HEK293 (cell line): ENCODE results near the gene SCIN.

Experiments used
- CTCF ChIA-PET: fragments of 350-600 bp; formaldehyde crosslinking; extraction: SDS; loops from one replicate; lab custom pipeline; 2021; ENCODE audit warnings: antibody characterized with exemption; lab: Yijun Ruan, JAX
- POLR2A ChIA-PET: fragments of 300-600 bp; formaldehyde crosslinking; extraction: SDS; loops from one replicate; lab custom pipeline; 2020; ENCODE audit warnings: antibody characterized with exemption, inconsistent platforms; lab: Yijun Ruan, JAX
- H3K27ac ChIP-seq: fragments of 200-500 bp; sonication (Bioruptor generic); 2 replicates; pipeline ENCODE4 v1.5.1; 2014; ENCODE audit warnings: low read depth, low read length, control low read depth, inconsistent platforms; ENCODE audit errors: extremely low read depth
- H3K36me3 ChIP-seq, 2 experiments: fragments of 200-500 bp in 1 of 2; sonication (Bioruptor generic) in 1 of 2; 1 replicate in 1 of 2; 2 replicates in 1 of 2; pipeline ENCODE4 v1.5.1; 2014 to 2017; ENCODE audit warnings: inconsistent platforms in 2 of 2, low read length in 2 of 2; ENCODE audit not compliant: control insufficient read depth in 2 of 2, insufficient read depth in 1 of 2
- H3K4me1 ChIP-seq: fragments of 200-500 bp; sonication (Bioruptor generic); 2 replicates; pipeline ENCODE4 v1.5.1; 2014; ENCODE audit warnings: mild to moderate bottlenecking, low read length, inconsistent platforms; ENCODE audit not compliant: control insufficient read depth, insufficient read depth
- H3K4me3 ChIP-seq: 2 replicates; pipeline ENCODE4 v1.5.1; 2011; ENCODE audit warnings: low read depth, mild to moderate bottlenecking, control low read depth, low read length, moderate library complexity
- H3K9me3 ChIP-seq: fragments of 200-500 bp; sonication (Bioruptor generic); 2 replicates; pipeline ENCODE4 v1.5.1; 2014; ENCODE audit warnings: low read depth, low read length, inconsistent platforms; ENCODE audit not compliant: control insufficient read depth, insufficient read depth
- AEBP2 ChIP-seq: fragments of 450-650 bp; formaldehyde crosslinking; IDR thresholded peaks from 2 replicates; pipeline ENCODE4 v1.5.1; 2016; ENCODE audit warnings: missing biosample characterization, missing genetic modification characterization, borderline replicate concordance
- GLI2 ChIP-seq: fragments of 450-650 bp; formaldehyde crosslinking; IDR thresholded peaks from 2 replicates; pipeline ENCODE4; 2017; ENCODE audit warnings: missing biosample characterization, missing genetic modification characterization, low read depth, borderline replicate concordance
- HIC1 ChIP-seq: fragments of 450-650 bp; formaldehyde crosslinking; IDR thresholded peaks from 2 replicates; pipeline ENCODE4 v1.5.1; 2016; ENCODE audit warnings: missing biosample characterization, missing genetic modification characterization
- PATZ1 ChIP-seq: fragments of 450-650 bp; formaldehyde crosslinking; IDR thresholded peaks from 2 replicates; pipeline ENCODE4 v1.5.1; 2016; ENCODE audit warnings: missing biosample characterization, missing genetic modification characterization
- PBX3 ChIP-seq: sonication (generic); formaldehyde crosslinking; IDR thresholded peaks from 2 replicates; pipeline ENCODE4 v1.8.1; 2022; ENCODE audit warnings: mild to moderate bottlenecking, moderate library complexity, missing genetic modification reagents
- SCRT1 ChIP-seq: fragments of 450-650 bp; formaldehyde crosslinking; IDR thresholded peaks from 2 replicates; pipeline ENCODE4 v1.5.1; 2016; ENCODE audit warnings: missing biosample characterization, missing genetic modification characterization, borderline replicate concordance
- TCF7L2 ChIP-seq: IDR thresholded peaks from 2 replicates; pipeline ENCODE4 v1.6.1; 2011; ENCODE audit warnings: low read depth, mild to moderate bottlenecking, inconsistent platforms, low read length, moderate library complexity, borderline replicate concordance
- ZEB2 ChIP-seq: fragments of 450-650 bp; formaldehyde crosslinking; IDR thresholded peaks from 2 replicates; pipeline ENCODE4 v1.5.1; 2016; ENCODE audit warnings: missing biosample characterization, missing genetic modification characterization
- ZFP69B ChIP-seq: fragments of 450-650 bp; formaldehyde crosslinking; IDR thresholded peaks from 2 replicates; pipeline ENCODE4 v1.5.1; 2016; ENCODE audit warnings: missing biosample characterization, missing genetic modification characterization
- ZNF169 ChIP-seq: fragments of 450-650 bp; formaldehyde crosslinking; IDR thresholded peaks from 2 replicates; pipeline ENCODE4 v1.5.1; 2016; ENCODE audit warnings: missing biosample characterization, missing genetic modification characterization
- ZNF2 ChIP-seq: fragments of 450-650 bp; formaldehyde crosslinking; IDR thresholded peaks from 2 replicates; pipeline ENCODE4 v1.5.1; 2016; ENCODE audit warnings: missing biosample characterization, missing genetic modification characterization
- ZNF223 ChIP-seq: fragments of 450-650 bp; formaldehyde crosslinking; IDR thresholded peaks from 2 replicates; pipeline ENCODE4 v1.5.1; 2016; ENCODE audit warnings: missing biosample characterization, missing genetic modification characterization
- ZNF302 ChIP-seq: fragments of 450-650 bp; formaldehyde crosslinking; IDR thresholded peaks from 2 replicates; pipeline ENCODE4 v1.5.1; 2016; ENCODE audit warnings: missing biosample characterization, missing genetic modification characterization, low read depth
- ZNF404 ChIP-seq: fragments of 450-650 bp; formaldehyde crosslinking; IDR thresholded peaks from 2 replicates; pipeline ENCODE4 v1.5.1; 2017; ENCODE audit warnings: missing biosample characterization, missing genetic modification characterization
- ZNF416 ChIP-seq: fragments of 450-650 bp; formaldehyde crosslinking; IDR thresholded peaks from 2 replicates; pipeline ENCODE4 v1.5.1; 2016; ENCODE audit warnings: missing biosample characterization, missing genetic modification characterization
- ZNF426 ChIP-seq: fragments of 450-650 bp; formaldehyde crosslinking; IDR thresholded peaks from 2 replicates; pipeline ENCODE4 v1.5.1; 2017; ENCODE audit warnings: missing biosample characterization, missing genetic modification characterization, mild to moderate bottlenecking, inconsistent platforms, moderate library complexity
- ZNF624 ChIP-seq: fragments of 450-650 bp; formaldehyde crosslinking; IDR thresholded peaks from 2 replicates; pipeline ENCODE4 v1.5.1; 2017; ENCODE audit warnings: missing biosample characterization, missing genetic modification characterization
- ZNF629 ChIP-seq: fragments of 450-650 bp; formaldehyde crosslinking; IDR thresholded peaks from 2 replicates; pipeline ENCODE4 v1.5.1; 2017; ENCODE audit warnings: missing biosample characterization, missing genetic modification characterization
- ZNF654 ChIP-seq: fragments of 450-650 bp; formaldehyde crosslinking; IDR thresholded peaks from 2 replicates; pipeline ENCODE4 v1.5.1; 2016; ENCODE audit warnings: low read depth, missing biosample characterization, missing genetic modification characterization
- ZNF658 ChIP-seq: fragments of 450-650 bp; formaldehyde crosslinking; IDR thresholded peaks from 2 replicates; pipeline ENCODE4; 2016; ENCODE audit warnings: missing biosample characterization, missing genetic modification characterization
- ZNF660 ChIP-seq: fragments of 450-650 bp; IDR thresholded peaks from 2 replicates; pipeline ENCODE4 v1.5.1; 2018; ENCODE audit warnings: missing biosample characterization, mild to moderate bottlenecking, missing genetic modification characterization
- ZNF677 ChIP-seq: fragments of 450-650 bp; IDR thresholded peaks from 2 replicates; pipeline ENCODE4 v1.5.0; 2018; ENCODE audit warnings: missing biosample characterization, mild to moderate bottlenecking, missing genetic modification characterization, moderate library complexity
- ZNF768 ChIP-seq: fragments of 450-650 bp; formaldehyde crosslinking; IDR thresholded peaks from 2 replicates; pipeline ENCODE4 v1.5.1; 2018; ENCODE audit warnings: missing biosample characterization, mild to moderate bottlenecking, missing genetic modification characterization

Gene SCIN

GRCh38 chr7:12674861-12675260 is 104.3 kb downstream of the SCIN start:
- H3K9me3 ChIP-seq = no peaks in the 10 kb centered on the region
- TF ChIP-seq ZNF2 (no peak), PATZ1 (tag by site-specific recombination) (no peak), ZNF223 (tag by site-specific recombination) (no peak), ZNF768 (tag by site-specific recombination) (no peak), PBX3 (CRISPR knock-in tag) (no peak), ZNF426 (tag by site-specific recombination) (no peak), ZNF302 (tag by site-specific recombination) (no peak), ZNF624 (tag by site-specific recombination) (no peak), ZNF654 (tag by site-specific recombination) (peak; percentile 29), SCRT1 (tag by site-specific recombination) (no peak), GLI2 (no peak), ZNF416 (tag by site-specific recombination) (no peak), TCF7L2 (peak; percentile 70; the same call in 1 of the 2 replicates), ZFP69B (tag by site-specific recombination) (no peak)
- TF ChIP-seq, all 188 proteins: peak for 2
- ChIA-PET CTCF (interaction anchor here (0.6 to 2.7 kb wide), 8 partner anchors 10 to 1320 kb away, joined by 3 to 11 read pairs (median 4); no protein-coding TSS in a partner anchor), POLR2A (no interaction called here)
- Histone ChIP-seq H3K4me1 (no peaks in the 10 kb centered on the region), H3K27ac (no peak overlapping the region), H3K4me3 (no peak overlapping the region), H3K36me3 (no peaks in the 10 kb centered on the region)

- ChIA-PET POLR2A (no interaction called here), CTCF (interaction anchor here (0.6 to 1.9 kb wide), 12 partner anchors 8 to 608 kb away, joined by 3 to 6 read pairs (median 3); no protein-coding TSS in a partner anchor)
- TF ChIP-seq ZNF660 (tag by site-specific recombination) (no peak), ZNF654 (tag by site-specific recombination) (peak; percentile 17)
- no peaks in the 10 kb centered on the region for H3K4me1 ChIP-seq
- H3K27ac ChIP-seq = no peak overlapping the region
- no peaks in the 10 kb centered on the region for H3K36me3 ChIP-seq
- no peaks in the 10 kb centered on the region for H3K9me3 ChIP-seq
- no peak overlapping the region for H3K4me3 ChIP-seq
These were observed 113.4 kb downstream of the SCIN start for GRCh38 chr7:12683678-12684585.

- Histone ChIP-seq H3K4me3 (no peak overlapping the region), H3K9me3 (no peaks in the 10 kb centered on the region), H3K36me3 (no peaks in the 10 kb centered on the region), H3K27ac (no peak overlapping the region), H3K4me1 (no peaks in the 10 kb centered on the region)
- ChIA-PET CTCF (interaction anchor here (0.7 to 1.9 kb wide), 8 partner anchors 9 to 581 kb away, joined by 3 to 6 read pairs (median 4); no protein-coding TSS in a partner anchor), POLR2A (no interaction called here)
- TF ChIP-seq ZNF169 (tag by site-specific recombination) (no peak), AEBP2 (no peak), ZNF658 (tag by site-specific recombination) (no peak), ZNF629 (tag by site-specific recombination) (no peak), ZNF677 (tag by site-specific recombination) (no peak), ZEB2 (tag by site-specific recombination) (no peak), ZNF404 (tag by site-specific recombination) (no peak), HIC1 (tag by site-specific recombination) (no peak)
These were observed 114.2 kb downstream of the SCIN start for GRCh38 chr7:12684733-12685132.
